B cell (primary cell): ENCODE measurements around the gene SIGLEC7.

Experiments
- CTCF ChIP-seq: fragments of 200-600 bp; IDR thresholded peaks from one replicate; pipeline ENCODE4 v1.8.0; 2022; ENCODE audit warnings: antibody characterized with exemption, mild to moderate bottlenecking
- EZH2 ChIP-seq: IDR thresholded peaks from 2 replicates; pipeline ENCODE4 v1.6.1; 2012; ENCODE audit warnings: borderline replicate concordance, low read depth, mild to moderate bottlenecking, moderate library complexity, low read length; ENCODE audit not compliant: insufficient read depth, poor library complexity, severe bottlenecking

GRCh38 chr19:51143486-51143885 lies 1.4 kb downstream of the SIGLEC7 start:
- TF ChIP-seq CTCF (no peak), EZH2 (no peak)
